AML-193 (cell line): ENCODE measurements around the gene PPFIA4.

Experiments used
- DNase-seq, 2 experiments: peaks; one replicate each; lab custom pipeline; 2025; lab: John Stamatoyannopoulos, UW

Gene PPFIA4

DNA sequence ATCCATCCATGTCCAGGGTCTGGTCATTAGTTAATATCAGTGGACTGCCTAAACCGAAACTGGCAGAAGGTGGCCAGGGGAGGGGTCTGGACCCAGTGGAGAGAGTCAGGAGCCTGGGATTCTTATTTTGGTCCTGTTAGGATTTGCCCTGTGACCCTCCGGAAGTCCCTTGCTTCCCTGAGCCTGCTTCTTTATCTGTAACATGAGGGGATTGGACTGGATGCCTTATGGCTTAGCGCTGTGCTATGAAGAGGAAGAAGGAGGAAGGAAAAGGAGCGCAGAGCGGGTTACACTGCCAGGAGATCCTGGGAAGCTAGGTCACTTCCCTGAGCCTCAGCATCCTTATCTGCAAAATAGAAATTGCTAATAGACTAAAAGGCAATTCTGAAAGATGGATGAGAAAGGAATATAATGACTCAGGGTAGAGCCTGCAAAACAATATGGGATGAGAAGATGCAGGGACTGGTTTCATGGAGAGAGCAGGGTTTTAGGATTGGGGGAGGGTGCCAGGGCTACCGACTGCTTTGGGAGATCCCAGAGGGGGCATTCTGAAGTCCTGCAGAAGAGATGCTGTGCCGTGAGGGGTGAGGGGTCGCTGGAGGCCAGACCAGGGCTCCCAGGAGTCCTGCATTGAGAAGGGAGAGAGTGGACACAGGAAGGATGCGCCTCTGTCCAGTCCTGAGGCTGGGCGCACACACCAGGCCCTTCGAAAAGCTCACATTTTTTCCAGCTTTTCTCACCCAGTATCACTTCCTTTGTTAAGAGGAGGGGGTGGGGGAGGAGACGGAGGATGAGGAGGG lies 100.8 kb downstream of the PPFIA4 start:
- DNase-seq: no peak

DNA sequence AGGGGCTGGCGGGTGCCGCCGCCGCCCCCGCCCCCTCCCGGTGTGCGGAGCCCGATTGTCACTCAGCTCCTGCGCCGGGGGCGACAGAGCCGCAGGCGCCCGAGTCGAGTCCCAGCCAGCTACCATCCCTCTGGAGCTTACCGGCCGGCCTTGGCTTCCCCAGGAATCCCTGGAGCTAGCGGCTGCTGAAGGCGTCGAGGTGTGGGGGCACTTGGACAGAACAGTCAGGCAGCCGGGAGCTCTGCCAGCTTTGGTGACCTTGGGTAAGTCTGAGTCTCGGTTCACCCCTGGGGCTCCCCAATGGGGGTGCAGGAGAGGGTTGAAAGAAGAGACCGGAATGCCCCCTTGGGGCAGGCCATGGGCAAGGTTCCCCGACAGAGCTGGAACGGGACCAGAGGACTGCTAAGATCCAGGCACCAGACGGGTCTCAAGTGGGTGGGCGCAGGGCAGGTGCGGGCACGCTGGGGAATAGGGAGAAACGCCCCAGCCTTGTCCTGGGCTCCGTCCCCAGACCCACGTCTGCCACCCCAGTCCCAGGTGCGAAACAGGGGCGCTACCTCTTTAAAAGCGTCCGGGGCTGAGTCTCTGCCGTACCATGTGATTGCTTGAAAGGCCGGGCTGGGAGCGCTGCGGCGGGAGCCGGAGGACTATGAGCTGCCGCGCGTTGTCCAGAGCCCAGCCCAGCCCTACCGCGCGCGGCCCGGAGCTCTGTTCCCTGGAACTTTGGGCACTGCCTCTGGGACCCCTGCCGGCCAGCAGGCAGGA lies 101.6 kb downstream of the PPFIA4 start, which contains the start of gene ADORA1:
Gene ADORA1, plus strand, starts transcription at position 61 of the 765 bp plus-strand sequence. CDS start 1,116 bp downstream, outside the sequence.
- DNase-seq: no peak

DNA sequence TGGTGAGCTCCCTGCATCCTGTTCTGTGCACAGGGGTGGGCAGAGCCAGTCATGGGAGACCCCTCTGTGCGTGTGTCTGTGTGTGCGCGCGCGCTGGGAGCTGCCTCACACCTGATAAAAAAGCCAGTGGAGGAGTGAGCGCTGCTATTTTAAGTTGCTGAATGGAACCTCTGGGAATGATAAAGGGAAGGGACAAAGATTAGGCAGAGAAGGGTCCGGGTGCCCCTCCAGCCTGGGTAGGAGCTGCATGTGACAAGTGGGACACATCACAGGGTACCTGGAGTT lies 102.1 kb downstream of the PPFIA4 start:
- DNase-seq: no peak
